Panc1 (cell line): ENCODE measurements around the gene PCSK7.

Experiments
- TF ChIP-seq, protein P1 (sequence below): fragments of 450-650 bp; IDR thresholded peaks from 2 replicates; pipeline ENCODE4 v1.5.1; 2017; ENCODE audit warnings: mild to moderate bottlenecking
- TF ChIP-seq, protein P2 (sequence below), 2 experiments: IDR thresholded peaks; 2 replicates each; pipeline ENCODE4 v1.6.1; 2011 to 2012; ENCODE audit warnings: low read depth in 2 of 2, control low read depth in 1 of 2, low read length in 1 of 2, mild to moderate bottlenecking in 1 of 2, moderate library complexity in 1 of 2; ENCODE audit not compliant: insufficient read depth in 1 of 2

DNA sequence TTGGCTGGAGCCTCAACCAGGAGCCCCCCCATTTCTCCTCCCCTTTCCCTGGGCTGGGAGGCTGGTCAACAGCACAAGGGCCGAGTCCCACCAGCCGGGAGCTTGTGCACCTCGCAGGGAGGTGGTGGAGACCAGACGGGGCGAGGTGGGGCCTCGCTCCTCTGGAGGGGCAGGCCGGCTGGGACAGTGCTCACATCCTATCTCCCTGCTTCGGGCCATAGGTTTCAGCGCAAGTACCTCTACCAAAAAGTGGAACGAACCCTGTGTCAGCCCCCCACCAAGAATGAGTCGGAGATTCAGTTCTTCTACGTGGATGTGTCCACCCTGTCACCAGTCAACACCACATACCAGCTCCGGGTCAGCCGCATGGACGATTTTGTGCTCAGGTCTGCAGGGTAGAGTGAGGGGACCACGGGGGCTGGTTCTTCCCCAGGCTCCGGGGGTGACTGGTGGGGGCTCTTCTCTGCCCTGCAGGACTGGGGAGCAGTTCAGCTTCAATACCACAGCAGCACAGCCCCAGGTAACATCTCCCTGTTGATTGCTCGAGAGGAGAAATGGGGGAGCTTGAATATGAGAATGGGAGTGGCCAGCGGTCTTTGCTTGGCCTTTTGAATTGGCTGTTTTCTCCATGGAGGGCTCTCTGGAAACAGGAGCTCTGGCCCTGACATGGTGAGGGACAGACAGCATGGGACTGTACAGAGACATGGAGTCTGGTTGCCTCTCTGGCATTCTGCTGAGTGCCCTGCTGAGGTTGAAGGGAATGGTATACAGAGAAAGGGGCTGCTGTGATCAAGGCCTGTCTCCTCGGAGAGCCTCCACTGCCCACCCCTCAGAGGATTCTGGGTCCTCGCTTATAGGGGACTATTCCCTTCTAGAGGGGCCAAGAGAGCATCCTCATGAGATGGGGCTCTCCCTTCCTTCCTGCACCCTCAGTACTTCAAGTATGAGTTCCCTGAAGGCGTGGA lies 50.0 kb downstream of the PCSK7 start:
- TF ChIP-seq, protein P1, sequence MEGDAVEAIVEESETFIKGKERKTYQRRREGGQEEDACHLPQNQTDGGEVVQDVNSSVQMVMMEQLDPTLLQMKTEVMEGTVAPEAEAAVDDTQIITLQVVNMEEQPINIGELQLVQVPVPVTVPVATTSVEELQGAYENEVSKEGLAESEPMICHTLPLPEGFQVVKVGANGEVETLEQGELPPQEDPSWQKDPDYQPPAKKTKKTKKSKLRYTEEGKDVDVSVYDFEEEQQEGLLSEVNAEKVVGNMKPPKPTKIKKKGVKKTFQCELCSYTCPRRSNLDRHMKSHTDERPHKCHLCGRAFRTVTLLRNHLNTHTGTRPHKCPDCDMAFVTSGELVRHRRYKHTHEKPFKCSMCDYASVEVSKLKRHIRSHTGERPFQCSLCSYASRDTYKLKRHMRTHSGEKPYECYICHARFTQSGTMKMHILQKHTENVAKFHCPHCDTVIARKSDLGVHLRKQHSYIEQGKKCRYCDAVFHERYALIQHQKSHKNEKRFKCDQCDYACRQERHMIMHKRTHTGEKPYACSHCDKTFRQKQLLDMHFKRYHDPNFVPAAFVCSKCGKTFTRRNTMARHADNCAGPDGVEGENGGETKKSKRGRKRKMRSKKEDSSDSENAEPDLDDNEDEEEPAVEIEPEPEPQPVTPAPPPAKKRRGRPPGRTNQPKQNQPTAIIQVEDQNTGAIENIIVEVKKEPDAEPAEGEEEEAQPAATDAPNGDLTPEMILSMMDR: no peak
- TF ChIP-seq, protein P2, sequence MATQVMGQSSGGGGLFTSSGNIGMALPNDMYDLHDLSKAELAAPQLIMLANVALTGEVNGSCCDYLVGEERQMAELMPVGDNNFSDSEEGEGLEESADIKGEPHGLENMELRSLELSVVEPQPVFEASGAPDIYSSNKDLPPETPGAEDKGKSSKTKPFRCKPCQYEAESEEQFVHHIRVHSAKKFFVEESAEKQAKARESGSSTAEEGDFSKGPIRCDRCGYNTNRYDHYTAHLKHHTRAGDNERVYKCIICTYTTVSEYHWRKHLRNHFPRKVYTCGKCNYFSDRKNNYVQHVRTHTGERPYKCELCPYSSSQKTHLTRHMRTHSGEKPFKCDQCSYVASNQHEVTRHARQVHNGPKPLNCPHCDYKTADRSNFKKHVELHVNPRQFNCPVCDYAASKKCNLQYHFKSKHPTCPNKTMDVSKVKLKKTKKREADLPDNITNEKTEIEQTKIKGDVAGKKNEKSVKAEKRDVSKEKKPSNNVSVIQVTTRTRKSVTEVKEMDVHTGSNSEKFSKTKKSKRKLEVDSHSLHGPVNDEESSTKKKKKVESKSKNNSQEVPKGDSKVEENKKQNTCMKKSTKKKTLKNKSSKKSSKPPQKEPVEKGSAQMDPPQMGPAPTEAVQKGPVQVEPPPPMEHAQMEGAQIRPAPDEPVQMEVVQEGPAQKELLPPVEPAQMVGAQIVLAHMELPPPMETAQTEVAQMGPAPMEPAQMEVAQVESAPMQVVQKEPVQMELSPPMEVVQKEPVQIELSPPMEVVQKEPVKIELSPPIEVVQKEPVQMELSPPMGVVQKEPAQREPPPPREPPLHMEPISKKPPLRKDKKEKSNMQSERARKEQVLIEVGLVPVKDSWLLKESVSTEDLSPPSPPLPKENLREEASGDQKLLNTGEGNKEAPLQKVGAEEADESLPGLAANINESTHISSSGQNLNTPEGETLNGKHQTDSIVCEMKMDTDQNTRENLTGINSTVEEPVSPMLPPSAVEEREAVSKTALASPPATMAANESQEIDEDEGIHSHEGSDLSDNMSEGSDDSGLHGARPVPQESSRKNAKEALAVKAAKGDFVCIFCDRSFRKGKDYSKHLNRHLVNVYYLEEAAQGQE (IDR thresholded peaks at IDR 0.05; ENCODE audit: insufficient read depth in 1 of 2, low read depth in 2 of 2, low read length in 1 of 2): no peak
